ENCODE measurements around the gene FES.
"Not testable (repeated sequence)": the region's sequence is repeated elsewhere in the genome, so short reads cannot be mapped to it uniquely, and the experiment has no call there.

FES gene

DNA sequence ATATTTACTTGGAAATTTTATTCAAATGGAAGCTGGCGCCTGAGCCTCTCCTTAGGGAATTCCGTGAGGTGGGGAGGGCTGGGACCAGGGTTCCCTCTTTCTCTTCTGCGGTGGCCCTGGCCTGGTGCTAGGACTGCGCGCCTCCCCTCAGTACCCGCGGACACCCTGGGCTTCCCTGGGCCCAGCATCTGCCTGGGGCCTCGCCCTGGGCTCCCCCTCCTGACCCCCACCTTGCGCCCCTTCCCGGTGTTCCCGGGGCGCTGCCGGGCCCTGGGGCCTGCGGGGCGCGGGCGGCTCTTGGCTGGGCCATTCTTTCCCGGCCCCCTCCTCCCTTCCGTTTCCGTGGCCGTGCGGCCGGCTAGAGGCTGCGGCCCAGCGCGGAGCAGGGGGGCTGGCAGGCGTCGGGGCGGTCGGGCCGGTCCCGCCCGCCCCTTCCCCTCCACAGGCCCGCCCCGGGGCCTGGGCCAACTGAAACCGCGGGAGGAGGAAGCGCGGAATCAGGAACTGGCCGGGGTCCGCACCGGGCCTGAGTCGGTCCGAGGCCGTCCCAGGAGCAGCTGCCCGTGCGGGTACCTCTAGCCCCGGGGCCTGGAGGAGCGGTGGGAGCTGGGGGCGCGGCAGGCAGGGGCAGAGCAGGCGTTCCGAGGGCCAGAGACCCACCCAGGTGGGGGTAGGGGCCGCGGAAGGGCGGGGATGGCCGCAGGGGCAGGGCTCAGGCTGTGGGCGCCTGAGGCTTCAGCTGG, at the start of gene FES:
Gene FES (plus strand): TSS at position 529 of the 743 bp plus-strand sequence. CDS start 542 bp downstream, outside the sequence.
- peak in 8 of 56 donors; percentile 16 to 51 (median 24) for DNase-seq

DNA sequence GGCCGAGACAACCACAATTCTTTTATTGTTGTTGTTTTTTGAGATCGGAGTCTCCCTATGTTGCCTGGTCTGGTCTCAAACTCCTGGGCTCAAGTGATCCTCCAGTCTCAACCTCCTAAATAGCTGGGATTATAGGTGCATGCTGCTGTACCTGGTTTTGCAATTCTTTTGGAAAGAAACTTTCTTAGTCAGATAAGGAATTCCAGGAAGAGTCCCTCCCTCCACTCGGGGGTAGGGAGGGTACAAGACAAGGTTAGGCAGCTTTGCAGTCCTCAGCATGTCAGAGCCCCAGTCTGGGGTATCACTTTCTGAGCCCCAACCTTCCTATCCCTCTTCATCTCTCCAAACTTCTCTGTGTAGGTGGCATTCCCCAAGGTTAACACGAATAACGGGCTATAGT, 49.7 kb upstream of the FES start:
- no peak for DNase-seq

DNA sequence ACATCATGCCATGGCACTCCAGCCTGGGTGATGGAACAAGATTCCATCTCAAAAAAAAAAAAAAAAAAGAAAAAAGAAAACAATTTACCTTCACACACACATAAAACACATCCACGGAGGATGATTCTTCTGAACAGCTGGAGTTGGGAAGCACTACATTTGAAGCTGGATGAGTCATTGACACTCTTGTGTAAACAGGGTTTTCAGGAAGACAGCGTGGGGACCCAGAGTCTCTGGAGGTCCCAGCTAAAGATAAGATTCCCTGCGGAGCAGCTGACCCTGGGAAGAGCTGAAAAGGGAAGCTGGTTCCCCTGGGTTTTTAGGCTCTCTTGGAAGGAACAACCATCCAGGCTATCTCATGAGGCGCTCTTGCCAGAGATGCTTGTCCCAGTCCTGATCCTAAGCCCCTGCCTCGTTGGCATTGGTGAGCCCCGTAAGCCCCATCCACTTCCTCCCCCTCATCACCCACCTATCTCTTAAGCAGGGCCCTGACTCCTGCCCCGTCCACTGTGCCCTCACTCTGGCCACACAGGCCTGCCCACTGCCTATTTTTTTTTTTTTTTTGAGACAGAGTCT, 47.9 kb upstream of the FES start:
- DNase-seq: no peak

DNA sequence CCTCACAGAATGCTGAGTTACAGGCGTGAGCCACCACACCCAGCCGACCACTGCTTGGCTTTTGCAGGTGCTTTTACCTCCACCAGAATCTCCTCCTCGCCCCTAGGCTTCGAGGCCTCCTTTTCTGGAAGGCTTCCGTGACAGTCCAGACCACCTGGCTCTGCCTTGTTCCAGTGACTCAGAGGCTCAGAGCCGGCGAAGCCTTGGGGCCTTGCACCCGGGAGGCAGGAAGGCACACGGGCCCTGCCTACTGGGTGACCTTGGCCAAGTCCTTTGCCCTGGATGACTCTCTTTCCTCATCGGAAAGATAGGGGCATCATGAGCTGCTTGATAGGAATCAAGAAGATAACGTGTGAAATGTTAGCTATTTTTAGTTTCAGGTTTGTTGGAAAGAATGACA, 47.2 kb upstream of the FES start:
- no peak for DNase-seq

DNA sequence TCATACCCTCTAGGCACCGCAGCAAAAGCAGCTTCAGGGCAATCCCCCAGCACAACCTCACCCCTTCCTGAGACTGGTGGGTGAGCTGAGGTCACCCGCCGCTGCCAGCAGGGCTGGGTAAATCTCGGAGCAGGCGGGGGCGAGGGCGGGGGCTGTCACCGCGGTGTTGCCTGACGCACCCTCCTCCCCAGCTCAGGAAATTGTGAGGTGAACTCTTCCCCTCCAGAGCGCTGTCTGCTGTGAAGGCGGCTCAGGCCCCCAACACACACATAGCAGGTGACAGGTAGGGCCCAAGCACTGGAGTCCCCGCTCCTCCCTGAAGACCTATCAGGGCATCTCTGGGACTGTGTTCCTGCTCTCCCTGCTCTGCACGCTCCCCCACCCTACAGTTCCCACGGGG, 46.2 kb upstream of the FES start:
- DNase-seq: peak in 21 of 56 donors; percentile 6 to 68 (median 22)

DNA sequence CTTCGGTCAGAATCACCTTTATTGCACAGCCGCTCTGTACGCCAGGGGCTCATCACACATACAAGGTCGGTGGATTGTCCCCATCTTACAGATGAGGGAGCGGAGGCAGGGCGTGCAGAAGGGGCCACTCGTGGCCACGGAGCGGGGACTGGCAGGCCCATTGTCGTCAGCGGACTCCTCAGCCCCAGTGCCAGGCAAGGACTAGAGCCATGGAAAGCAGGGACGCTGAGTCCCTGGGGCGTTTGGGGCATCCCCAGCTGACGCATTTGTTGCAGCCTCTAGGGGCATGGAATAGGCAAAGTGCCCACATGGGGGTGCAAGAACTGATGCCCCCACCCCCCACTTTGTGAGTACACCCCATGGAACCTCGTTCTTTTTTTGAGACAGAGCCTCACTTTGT, 45.8 kb upstream of the FES start:
- DNase-seq: no peak

DNA sequence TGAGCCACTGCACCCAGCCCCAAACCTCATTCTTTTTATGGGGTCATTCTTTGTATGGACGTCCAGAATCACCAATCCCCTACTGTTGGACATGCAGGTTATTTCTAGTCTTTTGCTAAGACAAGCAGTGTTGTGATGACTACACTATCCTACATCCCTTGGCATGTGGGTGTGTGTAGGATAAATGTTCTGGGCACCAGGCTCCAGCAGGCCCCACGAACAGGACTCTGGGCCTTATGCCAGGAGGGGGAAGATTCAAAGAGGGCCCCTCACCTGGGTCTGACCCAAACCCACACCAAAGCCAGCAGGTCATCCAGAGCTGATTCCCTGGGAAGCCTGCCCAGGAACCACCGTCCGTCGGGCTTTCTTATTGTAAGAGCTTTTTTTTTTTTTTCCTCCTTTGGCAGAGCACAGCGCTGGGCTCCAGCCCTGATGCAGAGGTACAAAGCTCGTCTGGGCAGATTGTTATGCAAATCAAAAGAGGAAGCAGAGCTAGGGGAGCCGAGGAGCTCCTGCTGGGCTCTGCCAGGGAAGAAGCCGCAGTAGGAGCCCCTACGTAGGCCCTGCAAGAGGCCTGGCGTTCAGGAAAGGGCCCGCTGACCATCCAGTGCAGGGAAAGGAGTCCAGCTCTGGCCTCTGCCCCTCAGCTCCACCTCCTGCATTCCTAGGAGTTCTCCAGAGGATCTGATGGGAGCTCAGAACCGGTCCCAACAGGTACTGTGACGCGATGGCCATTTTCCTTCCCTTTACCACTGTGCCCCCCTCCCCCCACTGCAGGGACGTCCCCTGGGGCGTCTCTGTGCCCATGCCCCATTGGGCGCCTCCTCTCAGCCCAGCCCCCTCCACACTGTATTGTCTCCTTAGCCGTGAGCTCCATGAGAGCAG, 44.9 kb upstream of the FES start:
- DNase-seq: peak in 18 of 56 donors; percentile 7 to 55 (median 28)

DNA sequence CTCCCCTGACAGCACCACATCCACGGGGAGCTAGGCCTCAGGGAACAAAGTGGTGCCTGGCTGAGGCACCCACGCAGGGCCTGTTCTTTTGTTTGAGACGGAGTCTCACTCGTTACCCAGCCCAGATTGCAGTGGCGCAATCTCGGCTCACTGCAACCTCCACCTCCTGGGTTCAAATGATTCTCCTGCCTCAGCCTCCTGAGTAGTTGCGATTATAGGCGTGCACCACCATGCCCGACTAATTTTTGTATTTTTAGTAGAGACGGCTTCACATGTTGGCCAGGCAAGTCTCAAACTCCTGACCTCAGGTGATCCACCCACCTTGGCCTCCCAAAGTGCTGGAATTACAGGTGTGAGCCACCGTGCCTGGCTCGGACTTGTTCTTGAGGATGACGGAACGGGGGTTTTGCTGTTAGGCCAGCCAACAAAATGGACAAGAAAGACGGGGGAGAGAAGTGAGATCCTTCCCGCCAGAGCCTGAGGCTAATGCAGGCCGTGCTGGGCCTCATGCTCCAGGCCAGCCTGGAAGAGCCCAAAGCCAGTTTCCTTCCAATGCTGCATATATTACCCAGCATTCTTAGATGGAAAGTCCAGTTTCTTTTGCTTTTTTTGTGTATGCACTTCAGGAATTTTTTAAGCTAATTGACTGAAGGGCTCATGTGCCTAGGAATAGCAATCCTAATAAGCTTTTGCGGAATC, 44.0 kb upstream of the FES start:
- no peak for DNase-seq

DNA sequence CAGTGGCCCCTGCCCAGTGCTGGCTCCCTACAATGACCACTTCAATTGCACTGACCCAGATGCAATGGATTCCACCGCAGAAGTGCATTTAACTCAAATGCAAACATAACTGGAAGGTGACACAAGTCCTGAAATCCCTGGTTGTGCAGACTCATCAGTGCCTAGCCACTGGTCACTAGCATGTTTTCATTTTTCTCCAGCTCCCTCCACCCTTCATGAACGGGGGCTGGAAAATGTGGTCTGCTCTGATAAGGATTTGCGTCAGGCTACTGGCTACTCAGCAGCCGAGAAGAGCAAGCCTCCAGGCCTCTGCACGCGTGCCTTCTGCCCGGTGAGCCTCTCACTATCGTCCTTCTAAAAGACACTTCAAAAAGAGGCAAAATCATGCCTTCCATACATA, 43.4 kb upstream of the FES start:
- no peak for DNase-seq

DNA sequence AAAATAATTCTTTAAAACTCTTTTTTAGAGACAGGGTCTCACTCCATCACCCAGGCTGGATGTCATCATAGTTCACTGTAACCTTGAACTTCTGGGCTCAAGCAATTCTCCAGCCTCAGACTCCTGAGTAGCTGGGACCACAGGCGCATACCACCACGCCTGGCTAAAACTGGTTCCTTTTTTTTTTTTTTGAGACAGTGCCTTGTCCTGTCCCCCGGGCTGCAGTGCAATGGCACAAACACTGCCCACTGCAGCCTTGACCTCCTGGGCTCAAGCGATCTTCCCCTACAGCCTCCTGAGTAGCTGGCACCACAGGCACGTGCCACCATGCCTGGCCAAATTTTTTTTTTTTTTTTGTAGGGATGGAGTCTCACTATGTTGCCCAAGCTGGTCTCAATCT, 39.6 kb upstream of the FES start:
- no peak for DNase-seq

DNA sequence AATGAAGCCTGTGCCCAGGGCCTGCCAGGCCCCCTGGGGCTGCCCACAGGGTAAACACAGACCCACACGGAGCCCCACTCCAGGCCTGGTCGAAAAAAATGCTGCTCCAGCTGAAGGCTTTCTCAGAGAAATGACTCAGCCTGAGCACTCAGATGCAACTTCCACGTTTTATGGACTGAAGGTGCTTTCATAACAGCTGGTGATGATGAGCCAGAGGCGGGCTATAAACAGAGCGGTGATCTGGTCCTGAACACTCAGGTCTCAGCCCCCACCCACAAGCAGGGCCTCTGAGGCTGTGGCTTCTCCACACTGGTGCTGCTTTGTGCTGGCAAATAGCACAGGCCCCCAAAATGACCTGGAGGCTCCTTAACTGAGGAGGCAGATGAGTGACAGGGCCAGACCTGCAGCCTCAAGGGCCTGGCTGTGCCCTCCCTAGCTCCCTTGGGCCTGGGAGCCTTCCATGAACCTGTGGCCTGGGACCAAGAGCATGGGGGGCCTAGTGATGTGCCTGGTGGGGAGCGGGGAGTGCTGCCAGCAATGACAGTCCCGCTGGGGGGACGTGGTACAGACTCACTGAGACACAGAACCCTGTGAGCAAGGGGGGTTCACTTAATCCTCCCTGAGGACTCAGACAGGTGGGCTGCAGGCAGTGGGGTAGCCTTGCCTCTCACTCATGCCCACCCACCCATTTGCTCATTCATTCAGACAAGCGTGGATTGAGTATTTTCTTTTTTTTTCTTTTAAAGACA, 38.9 kb upstream of the FES start:
- peak in 1 of 56 donors; percentile 3 for DNase-seq

DNA sequence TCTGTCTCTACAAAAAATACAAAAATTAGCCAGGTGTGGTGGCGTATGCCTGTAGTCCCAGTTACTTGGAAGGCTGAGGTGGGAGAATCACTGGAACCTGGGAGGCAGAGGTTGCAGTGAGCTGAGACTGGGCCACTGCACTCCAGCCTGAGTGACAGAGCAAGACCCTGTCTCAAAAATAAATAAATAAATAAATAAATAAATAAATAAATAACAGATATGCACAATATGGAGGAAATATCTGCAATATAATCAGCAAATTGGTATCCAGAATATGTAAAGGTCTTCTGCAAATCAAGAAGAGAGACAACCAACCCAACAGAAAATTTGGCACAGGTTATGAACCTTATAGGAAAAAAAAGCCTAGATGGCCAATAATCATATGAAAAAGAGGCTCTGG, 34.9 kb upstream of the FES start:
- DNase-seq: not testable (repeated sequence)

DNA sequence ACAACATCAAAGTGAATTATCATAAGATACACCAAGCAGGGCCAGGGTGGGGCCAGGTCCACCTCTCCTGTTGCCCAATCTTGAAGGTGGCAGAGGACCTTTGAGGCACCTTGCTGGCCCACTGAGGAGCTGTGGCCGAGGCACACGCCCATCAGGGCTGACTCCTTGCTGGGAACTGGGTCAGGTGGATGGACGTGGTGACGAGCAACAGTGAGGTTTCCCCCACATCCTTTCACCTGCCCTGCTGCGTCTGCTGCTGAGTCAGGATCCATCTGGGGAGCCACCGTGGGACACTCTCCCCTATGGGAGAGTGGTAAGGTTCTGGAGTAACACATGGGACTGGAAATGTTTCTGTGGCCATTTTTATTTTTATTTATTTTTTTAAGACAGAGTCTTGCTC, 33.2 kb upstream of the FES start:
- DNase-seq: no peak

DNA sequence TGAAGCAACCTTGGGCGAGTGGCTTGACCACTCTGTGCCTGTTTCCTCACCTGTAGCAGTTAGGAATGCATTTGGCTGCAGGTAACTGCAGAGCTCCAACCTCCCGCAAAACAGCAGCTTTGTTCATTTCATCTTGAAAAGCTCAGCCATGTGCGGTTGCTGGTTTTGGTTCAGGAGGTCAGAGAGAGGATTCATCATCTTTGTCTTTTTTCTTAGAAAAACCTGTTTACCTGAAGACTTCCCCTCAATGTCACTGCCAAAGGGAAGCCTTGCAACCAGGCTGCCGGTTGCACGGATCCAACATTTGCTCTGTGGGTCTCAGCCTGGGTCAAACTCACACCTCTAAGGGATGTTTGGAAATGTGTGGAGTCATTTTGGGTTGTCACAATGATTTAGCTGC, 32.4 kb upstream of the FES start:
- DNase-seq: no peak

DNA sequence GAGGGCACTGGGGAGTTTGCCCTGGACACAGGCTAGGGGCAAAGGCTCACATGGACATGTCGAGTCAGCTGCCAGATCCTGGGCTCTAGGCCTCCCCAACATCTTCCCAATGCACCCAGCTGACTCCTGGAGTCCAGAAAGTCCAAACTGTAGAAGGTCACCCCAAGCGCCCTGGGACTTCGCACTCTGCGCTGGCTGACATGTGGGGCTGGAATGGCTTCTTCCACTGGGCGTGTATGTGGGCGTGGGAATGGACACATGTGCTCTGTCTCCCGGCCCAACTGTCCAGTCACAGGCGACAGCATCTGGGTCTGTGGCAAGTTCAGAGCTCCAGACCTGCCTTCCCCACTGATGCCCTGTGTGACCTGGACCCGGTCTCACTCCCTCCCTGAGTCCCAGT, 29.2 kb upstream of the FES start:
- DNase-seq: no peak

DNA sequence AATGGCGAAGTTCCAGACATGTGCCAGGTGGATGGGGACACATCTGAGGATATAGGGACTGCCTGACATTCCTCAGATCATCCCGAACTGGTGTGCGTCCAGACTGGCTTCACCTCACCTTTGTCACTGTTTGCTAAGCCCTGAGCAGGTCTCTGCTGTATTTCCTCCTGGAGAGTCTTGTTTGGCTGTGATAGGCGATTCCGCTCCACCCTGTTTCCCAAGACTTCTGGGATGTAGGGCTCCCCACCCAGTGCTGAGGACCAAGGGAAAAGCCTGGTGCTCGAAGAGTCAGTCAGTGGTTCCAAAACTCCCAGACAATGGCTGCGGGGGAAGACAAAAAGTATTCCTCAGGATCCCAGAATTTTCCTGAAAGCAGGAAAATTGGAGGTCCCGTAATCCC, 27.0 kb upstream of the FES start:
- no peak for DNase-seq

DNA sequence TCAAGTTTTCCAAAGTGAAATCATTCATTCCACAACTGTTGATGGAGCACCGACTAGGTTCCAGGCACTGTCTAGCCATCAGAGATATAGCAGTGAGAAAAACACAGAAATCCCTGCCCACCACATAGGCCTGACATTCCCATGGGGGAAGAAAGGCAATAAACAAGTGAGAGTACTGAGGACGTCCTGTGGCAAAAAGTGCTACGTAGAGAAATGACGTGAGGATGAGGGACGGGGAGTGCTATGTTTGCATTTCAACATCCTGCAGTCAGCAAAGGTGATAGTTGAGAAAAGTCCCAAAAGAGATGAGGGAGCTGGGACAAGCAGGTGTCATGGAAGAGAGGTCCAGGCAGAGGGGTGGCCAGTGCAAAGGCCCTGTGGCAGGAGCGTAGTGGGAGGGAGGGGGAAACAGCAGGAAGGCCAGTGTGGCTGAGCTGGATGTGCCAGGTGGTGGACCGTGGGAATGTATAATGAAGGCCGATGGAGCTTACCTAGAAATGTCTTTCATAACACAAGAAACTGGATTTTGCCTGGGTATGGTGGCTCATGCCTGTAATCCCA, 26.3 kb upstream of the FES start:
- no peak for DNase-seq

DNA sequence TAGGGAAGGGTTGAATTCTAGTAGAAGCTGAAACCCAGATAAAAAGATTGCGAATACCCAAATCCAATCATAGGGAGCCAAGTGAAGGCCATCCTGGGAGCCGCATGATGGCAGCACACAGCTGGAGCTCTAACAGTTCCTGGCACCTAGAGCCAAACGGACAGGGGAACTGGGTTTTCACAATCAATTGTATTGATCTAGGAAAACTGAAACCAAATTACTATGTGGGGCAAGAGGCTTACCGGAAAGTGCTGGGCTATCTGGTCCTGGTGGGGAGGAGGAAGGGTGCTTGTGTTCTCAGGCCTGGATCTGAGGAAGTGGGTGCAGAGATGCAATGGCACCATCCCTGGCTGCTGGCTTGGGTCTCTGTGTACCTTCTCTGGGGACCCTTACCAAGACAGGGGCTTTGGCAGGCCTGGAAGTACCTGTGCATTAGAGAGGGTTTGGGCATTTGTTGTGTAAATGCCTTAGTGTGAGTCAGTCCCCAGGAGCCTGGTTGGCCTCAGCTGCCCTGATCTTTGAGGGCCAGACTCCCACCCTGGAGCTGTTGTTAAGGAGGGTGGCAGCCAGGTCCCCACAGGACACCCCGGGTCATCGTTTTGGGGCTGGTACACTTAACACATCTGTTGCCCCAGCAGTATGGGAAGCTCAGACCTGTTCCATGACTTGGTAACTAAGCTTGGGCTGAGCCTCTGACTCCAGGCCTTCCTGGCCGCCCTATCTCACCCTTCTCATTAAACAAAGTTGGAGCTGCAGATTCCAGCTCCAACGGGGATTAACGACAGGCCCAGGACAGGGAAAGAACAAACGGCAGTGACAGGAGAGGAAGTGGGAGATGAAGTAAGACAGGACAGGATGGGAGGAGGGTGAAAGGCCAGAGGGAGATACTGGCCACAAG, 24.8 kb upstream of the FES start:
- no peak for DNase-seq

DNA sequence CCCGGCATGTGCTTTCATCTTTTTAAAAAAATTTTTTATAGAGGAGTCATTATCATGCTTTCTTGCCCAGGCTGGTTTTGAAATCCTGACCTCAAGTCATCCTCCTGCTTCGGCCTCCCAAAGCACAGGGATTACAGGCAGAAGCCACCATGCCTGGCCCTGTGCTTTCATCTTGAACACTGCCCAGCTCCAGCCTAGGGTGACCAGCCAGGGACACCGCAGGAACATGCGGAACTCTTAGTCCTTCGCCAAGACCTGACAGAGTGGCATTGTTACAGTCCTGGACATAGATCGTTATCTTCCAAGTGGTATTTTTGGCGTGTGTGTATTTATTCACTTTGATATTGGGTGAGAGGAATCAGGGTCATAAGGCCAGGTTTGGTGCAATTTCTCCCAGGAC, 23.9 kb upstream of the FES start:
- no peak for DNase-seq
